HG03060 (cell line): ENCODE results near the gene DOLPP1.
A peak's percentile ranks its signal among the peaks of the same experiment; 100 is the strongest.
"Not testable (repeated sequence)": the region's sequence is repeated elsewhere in the genome, so short reads cannot be mapped to it uniquely, and the experiment has no call there.

Source experiments
- ATAC-seq: cut with Tn5 transposase; IDR thresholded peaks from one replicate; pipeline ENCODE4 v1.9.1; 2021; ENCODE audit warnings: low read depth, moderate number of reproducible peaks; ENCODE audit not compliant: unreplicated experiment

Gene DOLPP1

GRCh38 chr9:129109952-129110739 is 29.2 kb downstream of the DOLPP1 start:
- ATAC-seq, result peak; percentile 6

- ATAC-seq, result peak; percentile 30
These were observed 30.0 kb downstream of the DOLPP1 start, which contains the start of the genes CRAT and PTPA for GRCh38 chr9:129110740-129111527. Gene CRAT (minus strand): TSS chr9:129110793. CDS start chr9:129110509, 284 bp downstream. Gene PTPA (plus strand): TSS chr9:129111415. CDS start chr9:129111601, 186 bp downstream.

GRCh38 chr9:129111528-129112151 is 30.7 kb downstream of the DOLPP1 start:
- ATAC-seq, result no peak

- not testable (repeated sequence) for ATAC-seq
These were observed 31.6 kb downstream of the DOLPP1 start for GRCh38 chr9:129112526-129112925.

- ATAC-seq, result no peak
These were observed 32.9 kb downstream of the DOLPP1 start for GRCh38 chr9:129113645-129114304.

GRCh38 chr9:129118799-129119198 is 37.9 kb downstream of the DOLPP1 start:
- no peak for ATAC-seq

- no peak for ATAC-seq
These were observed 40.6 kb downstream of the DOLPP1 start for GRCh38 chr9:129121483-129121882.

- no peak for ATAC-seq
These were observed 41.2 kb downstream of the DOLPP1 start for GRCh38 chr9:129122133-129122532.

GRCh38 chr9:129122976-129123375 is 42.1 kb downstream of the DOLPP1 start:
- ATAC-seq, result not testable (repeated sequence)

GRCh38 chr9:129124506-129125069 is 43.7 kb downstream of the DOLPP1 start:
- ATAC-seq, result no peak

GRCh38 chr9:129125478-129125877 is 44.6 kb downstream of the DOLPP1 start:
- peak; percentile 64 for ATAC-seq

- no peak for ATAC-seq
These were observed 46.1 kb downstream of the DOLPP1 start for GRCh38 chr9:129126749-129127618.

- no peak for ATAC-seq
These were observed 47.8 kb downstream of the DOLPP1 start for GRCh38 chr9:129128689-129129088.

- not testable (repeated sequence) for ATAC-seq
These were observed 49.4 kb downstream of the DOLPP1 start for GRCh38 chr9:129130271-129130670.

GRCh38 chr9:129130791-129131190 is 49.9 kb downstream of the DOLPP1 start:
- ATAC-seq, result no peak

GRCh38 chr9:129131300-129132145 is 50.6 kb downstream of the DOLPP1 start:
- ATAC-seq, result no peak

- no peak for ATAC-seq
These were observed 52.2 kb downstream of the DOLPP1 start for GRCh38 chr9:129133082-129133481.

GRCh38 chr9:129135476-129135875 is 54.6 kb downstream of the DOLPP1 start:
- ATAC-seq, result no peak
